Liver (tissue), 3 donors: ENCODE results near the gene PIPOX.

Experiments used
- MAX ChIP-seq: IDR thresholded peaks from 2 replicates; pipeline ENCODE4 v1.6.1; 2016; ENCODE audit warnings: antibody characterized with exemption
- RAD21 ChIP-seq, 2 donors: IDR thresholded peaks; 2 replicates each; pipeline ENCODE4 v1.6.1; 2016; ENCODE audit warnings: antibody characterized with exemption in 2 of 2, mild to moderate bottlenecking in 2 of 2
- REST ChIP-seq: IDR thresholded peaks from 2 replicates; pipeline ENCODE4 v1.6.1; 2016; ENCODE audit warnings: antibody characterized with exemption, mild to moderate bottlenecking
- SP1 ChIP-seq: IDR thresholded peaks from 2 replicates; pipeline ENCODE4 v1.6.1; 2018; ENCODE audit warnings: antibody characterized with exemption, mild to moderate bottlenecking
- YY1 ChIP-seq: IDR thresholded peaks from 2 replicates; pipeline ENCODE4 v1.6.1; 2016; ENCODE audit warnings: antibody characterized with exemption, mild to moderate bottlenecking
- TF ChIP-seq, protein P1 (sequence below): fragments of 150-350 bp; IDR thresholded peaks from 2 replicates; pipeline ENCODE4 v1.5.1; 2017; ENCODE audit warnings: improper control_type of control experiment, low read depth, low read length; ENCODE audit not compliant: missing input control
- donor health status: healthy.
- donor health status: healthy.

DNA sequence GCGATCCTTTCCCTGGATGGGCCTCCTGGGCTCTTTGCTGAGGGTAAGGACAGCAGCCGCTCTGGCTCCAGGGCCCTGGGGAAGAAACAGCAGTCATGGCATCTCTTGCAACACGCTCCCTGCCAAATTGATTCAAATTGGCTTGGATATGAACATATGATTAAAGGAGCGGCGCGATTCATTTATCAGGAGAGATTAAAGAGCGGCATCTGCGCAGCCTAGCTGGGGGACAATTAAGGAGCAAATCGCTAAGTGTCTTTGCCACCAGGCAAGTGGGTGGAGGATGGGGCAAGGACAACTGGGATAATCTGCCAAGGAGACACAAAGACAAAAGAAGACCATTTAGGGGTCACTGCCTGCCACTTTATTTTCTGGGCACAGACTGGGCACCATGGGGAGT is 27.8 kb downstream of the PIPOX start:
- TF ChIP-seq, protein P1, sequence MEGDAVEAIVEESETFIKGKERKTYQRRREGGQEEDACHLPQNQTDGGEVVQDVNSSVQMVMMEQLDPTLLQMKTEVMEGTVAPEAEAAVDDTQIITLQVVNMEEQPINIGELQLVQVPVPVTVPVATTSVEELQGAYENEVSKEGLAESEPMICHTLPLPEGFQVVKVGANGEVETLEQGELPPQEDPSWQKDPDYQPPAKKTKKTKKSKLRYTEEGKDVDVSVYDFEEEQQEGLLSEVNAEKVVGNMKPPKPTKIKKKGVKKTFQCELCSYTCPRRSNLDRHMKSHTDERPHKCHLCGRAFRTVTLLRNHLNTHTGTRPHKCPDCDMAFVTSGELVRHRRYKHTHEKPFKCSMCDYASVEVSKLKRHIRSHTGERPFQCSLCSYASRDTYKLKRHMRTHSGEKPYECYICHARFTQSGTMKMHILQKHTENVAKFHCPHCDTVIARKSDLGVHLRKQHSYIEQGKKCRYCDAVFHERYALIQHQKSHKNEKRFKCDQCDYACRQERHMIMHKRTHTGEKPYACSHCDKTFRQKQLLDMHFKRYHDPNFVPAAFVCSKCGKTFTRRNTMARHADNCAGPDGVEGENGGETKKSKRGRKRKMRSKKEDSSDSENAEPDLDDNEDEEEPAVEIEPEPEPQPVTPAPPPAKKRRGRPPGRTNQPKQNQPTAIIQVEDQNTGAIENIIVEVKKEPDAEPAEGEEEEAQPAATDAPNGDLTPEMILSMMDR: no peak
- no peak for TF ChIP-seq RAD21 (IDR thresholded peaks at IDR 0.05)
- no peak for TF ChIP-seq YY1
- TF ChIP-seq SP1: no peak
- no peak for TF ChIP-seq MAX
- no peak for TF ChIP-seq REST
